Endothelial cell of umbilical vein (primary cell): Measurements from ENCODE around the gene VPS37C. TPM values are rescaled to one million over a fixed set of nuclear protein-coding genes. Genes with fewer than 3 reads are reported as not detected.

Experiments
- BruUV-seq: library from RNA; stranded (reverse); fragments of 400-500 nt; replicated peaks from 2 replicates; lab custom pipeline; 2021; lab: Mats Ljungman, UMichigan
- CTCF ChIA-PET: fragments of 300-600, 350-600 bp; sonication (Branson Sonifier 250); formaldehyde crosslinking; loops from one replicate; lab custom pipeline; 2021; ENCODE audit warnings: antibody characterized with exemption, inconsistent platforms; lab: Charles Lee
- POLR2A ChIA-PET: fragments of 300-600, 350-600 bp; sonication (Branson Sonifier 250); formaldehyde crosslinking; loops from one replicate; lab custom pipeline; 2021; ENCODE audit warnings: antibody characterized with exemption, inconsistent platforms; lab: Charles Lee
- DNase-seq: peaks from one replicate; pipeline ENCODE4 v3.0.0-alpha.2; 2011; ENCODE audit warnings: low read depth, low spot score
- FAIRE-seq: peaks from 2 replicates; lab custom pipeline; 2011; peaks lifted over from hg19 to GRCh38; lab: Jason Lieb, UNC
- H2AFZ ChIP-seq: 2 replicates; pipeline ENCODE4 v1.6.0; 2012; ENCODE audit warnings: low read depth, low read length, control low read depth, inconsistent platforms
- H3K27ac ChIP-seq: 2 replicates; pipeline ENCODE4 v1.5.1; 2011; ENCODE audit warnings: low read depth, mild to moderate bottlenecking, control low read depth, low read length, moderate library complexity; ENCODE audit not compliant: insufficient read depth
- H3K27me3 ChIP-seq, 2 experiments: 2 replicates each; pipeline versions ENCODE4 v1.6.0 to v1.6.1; 2011; ENCODE audit warnings: low read length in 2 of 2, mixed read lengths in 1 of 2; ENCODE audit not compliant: control insufficient read depth in 2 of 2, insufficient read depth in 2 of 2
- H3K36me3 ChIP-seq, 2 experiments: 2 replicates in 1 of 2; 3 replicates in 1 of 2; pipeline ENCODE4 v1.5.1; 2011; ENCODE audit warnings: low read length in 2 of 2, mild to moderate bottlenecking in 1 of 2, moderate library complexity in 1 of 2; ENCODE audit not compliant: control insufficient read depth in 2 of 2, insufficient read depth in 2 of 2; ENCODE audit errors: extremely low read depth in 1 of 2
- H3K4me1 ChIP-seq: 3 replicates; pipeline ENCODE4 v1.5.1; 2011; ENCODE audit warnings: mild to moderate bottlenecking, low read length; ENCODE audit not compliant: control insufficient read depth, insufficient read depth; ENCODE audit errors: extremely low read depth
- H3K4me2 ChIP-seq: 2 replicates; pipeline ENCODE4 v1.6.1; 2011; ENCODE audit warnings: low read length, control low read depth, mixed read lengths; ENCODE audit not compliant: insufficient read depth
- H3K4me3 ChIP-seq, 3 experiments: fragments of 200-600 bp in 1 of 3; sonication (generic), shearing (Covaris generic) in 1 of 3; replicated peaks in 1 of 3; 2 replicates each; pipeline ENCODE4 v1.5.1; 2011 to 2016; ENCODE audit warnings: control low read depth in 3 of 3, low read length in 3 of 3, mild to moderate bottlenecking in 2 of 3, inconsistent platforms in 1 of 3, low read depth in 1 of 3, moderate library complexity in 1 of 3; ENCODE audit not compliant: insufficient read depth in 1 of 3
- H3K79me2 ChIP-seq: 2 replicates; pipeline ENCODE4 v1.6.0; 2012; ENCODE audit warnings: low read length, inconsistent platforms; ENCODE audit not compliant: control insufficient read depth, insufficient read depth
- H3K9ac ChIP-seq: replicated peaks from 2 replicates; pipeline ENCODE3; 2011; ENCODE audit warnings: low read length, control low read depth; ENCODE audit not compliant: insufficient read depth; ENCODE audit errors: extremely low read depth
- H3K9me1 ChIP-seq: replicated peaks from 3 replicates; pipeline ENCODE4 v1.6.0; 2011; ENCODE audit warnings: mild to moderate bottlenecking, low read length; ENCODE audit not compliant: control insufficient read depth, insufficient read depth; ENCODE audit errors: extremely low read depth
- H3K9me3 ChIP-seq: replicated peaks from 2 replicates; pipeline ENCODE4 v1.5.1; 2012; ENCODE audit warnings: low read length, inconsistent platforms; ENCODE audit not compliant: control insufficient read depth, insufficient read depth
- H4K20me1 ChIP-seq: replicated peaks from 2 replicates; pipeline ENCODE3; 2011; ENCODE audit warnings: mild to moderate bottlenecking, low read length; ENCODE audit not compliant: control insufficient read depth, insufficient read depth; ENCODE audit errors: extremely low read depth
- EZH2 ChIP-seq: IDR thresholded peaks from 2 replicates; pipeline ENCODE4 v1.6.1; 2012; ENCODE audit warnings: borderline replicate concordance, low read depth, mild to moderate bottlenecking, moderate library complexity, low read length, inconsistent platforms; ENCODE audit not compliant: severe bottlenecking
- FOS ChIP-seq: IDR thresholded peaks from 2 replicates; pipeline ENCODE4 v1.6.1; 2011; ENCODE audit warnings: mild to moderate bottlenecking, low read length, moderate library complexity, borderline replicate concordance; ENCODE audit not compliant: insufficient read depth
- GATA2 ChIP-seq: IDR thresholded peaks from 2 replicates; pipeline ENCODE4 v1.7.0; 2011; ENCODE audit warnings: low read depth, mild to moderate bottlenecking, moderate library complexity, mixed read lengths, low read length; ENCODE audit not compliant: insufficient read length, insufficient read depth
- JUN ChIP-seq: IDR thresholded peaks from 2 replicates; pipeline ENCODE4 v1.6.1; 2011; ENCODE audit warnings: borderline replicate concordance, low read depth; ENCODE audit not compliant: insufficient read length, insufficient read depth
- MYC ChIP-seq: IDR thresholded peaks from one replicate; pipeline ENCODE4 v1.6.1; 2011; ENCODE audit warnings: mild to moderate bottlenecking, low read depth, low read length
- POLR2A ChIP-seq: IDR thresholded peaks from 2 replicates; pipeline ENCODE4 v1.6.1; 2012; ENCODE audit warnings: low read depth, mild to moderate bottlenecking, control low read depth, low read length
- POLR2AphosphoS5 ChIP-seq: IDR thresholded peaks from 2 replicates; pipeline ENCODE4 v1.6.1; 2012; ENCODE audit warnings: low read depth, mild to moderate bottlenecking, control low read depth, low read length, moderate library complexity; ENCODE audit not compliant: insufficient read depth
- dilution Hi-C: fragments of 300-500 bp; cut with MboI; formaldehyde crosslinking; loops from one replicate; pipeline ENCODE4 v1.15.0; 2019; ENCODE audit warnings: low sequenced_read_pairs; ENCODE audit not compliant: extremely low pct_ligation_motif_present
- intact Hi-C: fragments of 100-400 bp; cut with micrococcal nuclease; formaldehyde crosslinking; loops from one replicate; pipeline ENCODE4 v1.10.0; 2022
- polyA plus RNA-seq, 4 experiments: library from polyadenylated mRNA; depleted of rRNA in 3 of 4; stranded (reverse) in 3 of 4; unstranded in 1 of 4; fragments of >200 nt; gene quantifications; 2 replicates each; pipeline versions ENCODE4 v1.2.1 to v1.2.3, GENCODE V29; 2011 to 2012; ENCODE audit warnings: missing spikeins in 1 of 4
- total RNA-seq: library from RNA; stranded (reverse); gene quantifications from 2 replicates; pipeline ENCODE4 v1.2.3, GENCODE V29; 2021
- TF ChIP-seq, protein P1 (sequence below), 2 donors: IDR thresholded peaks; 1 replicate in 1 of 2; 2 replicates in 1 of 2; pipeline ENCODE4 v1.5.1; 2011; ENCODE audit warnings: low read length in 2 of 2, mild to moderate bottlenecking in 2 of 2, moderate library complexity in 2 of 2, control low read depth in 1 of 2, inconsistent platforms in 1 of 2, low read depth in 1 of 2; ENCODE audit not compliant: insufficient read depth in 1 of 2; ENCODE audit errors: extremely low read depth in 1 of 2
- TF ChIP-seq, protein P2 (sequence below): IDR thresholded peaks from 2 replicates; pipeline ENCODE4 v1.6.1; 2011; ENCODE audit not compliant: insufficient read depth, insufficient read length

VPS37C gene
- total and polyA plus RNA-seq, 2 donors (not counting 3 experiments of a cell fraction or from before 2014, with no cell fraction given), result 17.7 to 23.4 TPM

- intact Hi-C loops (no loop called here), dilution Hi-C loops (no loop called here)
- POLR2A ChIA-PET, result no interaction called here
- Histone ChIP-seq H2AFZ (no peak overlapping the region), H3K27me3 (no peaks in the 10 kb centered on the region), H3K9me1 (no peaks in the 10 kb centered on the region), H3K4me1 (peaks cover 12% of the 10 kb centered on the region), H4K20me1 (no peaks in the 10 kb centered on the region), H3K79me2 (peaks cover 18% of the 10 kb centered on the region), H3K27ac (no peak overlapping the region), H3K4me3 (no peak overlapping the region), H3K9me3 (no peaks in the 10 kb centered on the region), H3K36me3 (no peaks in the 10 kb centered on the region), H3K4me2 (no peak overlapping the region), H3K9ac (no peak overlapping the region)
- CTCF ChIA-PET, result interaction anchor here (1.9 kb wide), 1 partner anchor 16 kb away, joined by 4 read pairs; no protein-coding TSS in a partner anchor
- no peak for FAIRE-seq
- BruUV-seq, result no TSS peak
- TF ChIP-seq POLR2AphosphoS5 (no peak), GATA2 (no peak), JUN (no peak), MYC (no peak), FOS (no peak), EZH2 (no peak), POLR2A (no peak)
- TF ChIP-seq, protein P1, sequence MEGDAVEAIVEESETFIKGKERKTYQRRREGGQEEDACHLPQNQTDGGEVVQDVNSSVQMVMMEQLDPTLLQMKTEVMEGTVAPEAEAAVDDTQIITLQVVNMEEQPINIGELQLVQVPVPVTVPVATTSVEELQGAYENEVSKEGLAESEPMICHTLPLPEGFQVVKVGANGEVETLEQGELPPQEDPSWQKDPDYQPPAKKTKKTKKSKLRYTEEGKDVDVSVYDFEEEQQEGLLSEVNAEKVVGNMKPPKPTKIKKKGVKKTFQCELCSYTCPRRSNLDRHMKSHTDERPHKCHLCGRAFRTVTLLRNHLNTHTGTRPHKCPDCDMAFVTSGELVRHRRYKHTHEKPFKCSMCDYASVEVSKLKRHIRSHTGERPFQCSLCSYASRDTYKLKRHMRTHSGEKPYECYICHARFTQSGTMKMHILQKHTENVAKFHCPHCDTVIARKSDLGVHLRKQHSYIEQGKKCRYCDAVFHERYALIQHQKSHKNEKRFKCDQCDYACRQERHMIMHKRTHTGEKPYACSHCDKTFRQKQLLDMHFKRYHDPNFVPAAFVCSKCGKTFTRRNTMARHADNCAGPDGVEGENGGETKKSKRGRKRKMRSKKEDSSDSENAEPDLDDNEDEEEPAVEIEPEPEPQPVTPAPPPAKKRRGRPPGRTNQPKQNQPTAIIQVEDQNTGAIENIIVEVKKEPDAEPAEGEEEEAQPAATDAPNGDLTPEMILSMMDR (IDR thresholded peaks at IDR 0.05; ENCODE audit: extremely low read depth in 1 of 2, insufficient read depth in 1 of 2, low read depth in 1 of 2, low read length in 2 of 2), result no peak
- TF ChIP-seq, protein P2, sequence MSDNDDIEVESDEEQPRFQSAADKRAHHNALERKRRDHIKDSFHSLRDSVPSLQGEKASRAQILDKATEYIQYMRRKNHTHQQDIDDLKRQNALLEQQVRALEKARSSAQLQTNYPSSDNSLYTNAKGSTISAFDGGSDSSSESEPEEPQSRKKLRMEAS, result no peak
- DNase-seq, result no peak
Measured at GRCh38 chr11:61145228-61146005, 15.8 kb downstream of the VPS37C start.
